Calu3 (cell line): ENCODE measurements around the gene DHX29. TPM values are rescaled to one million over a fixed set of nuclear protein-coding genes. Genes with fewer than 3 reads are reported as not detected.

Experiments used
- BruUV-seq: library from RNA; stranded (reverse); fragments of 400-500 nt; replicated peaks from 2 replicates; lab custom pipeline; 2021; lab: Mats Ljungman, UMichigan
- CTCF ChIA-PET: fragments of 300-600 bp; sonication (Branson Sonifier 250); formaldehyde crosslinking; loops from one replicate; lab custom pipeline; 2022; ENCODE audit warnings: antibody characterized with exemption; lab: Charles Lee
- DNase-seq: peaks from one replicate; pipeline ENCODE4 v3.0.0; 2022
- H3K27ac Mint-ChIP-seq: one replicate; pipeline ENCODE4 v1.8.0; 2022; ENCODE audit warnings: mixed read lengths; ENCODE audit not compliant: unreplicated experiment
- H3K27me3 Mint-ChIP-seq: one replicate; pipeline ENCODE4 v1.8.0; 2022; ENCODE audit warnings: mixed read lengths; ENCODE audit not compliant: unreplicated experiment
- H3K36me3 Mint-ChIP-seq: one replicate; pipeline ENCODE4 v1.8.0; 2022; ENCODE audit warnings: mild to moderate bottlenecking, moderate library complexity, mixed read lengths; ENCODE audit not compliant: insufficient read depth, unreplicated experiment
- H3K4me1 Mint-ChIP-seq: one replicate; pipeline ENCODE4 v1.8.0; 2022; ENCODE audit warnings: mild to moderate bottlenecking, low read depth, mixed read lengths; ENCODE audit not compliant: unreplicated experiment
- H3K4me3 Mint-ChIP-seq: one replicate; pipeline ENCODE4 v1.8.0; 2022; ENCODE audit warnings: mild to moderate bottlenecking, low read depth, moderate library complexity, mixed read lengths; ENCODE audit not compliant: unreplicated experiment
- H3K9me3 Mint-ChIP-seq: one replicate; pipeline ENCODE4 v1.8.0; 2022; ENCODE audit warnings: low read depth, mixed read lengths; ENCODE audit not compliant: unreplicated experiment
- CTCF ChIP-seq: fragments of 200-600 bp; IDR thresholded peaks from one replicate; pipeline ENCODE4 v1.8.0; 2022; ENCODE audit warnings: antibody characterized with exemption; ENCODE audit not compliant: unreplicated experiment
- intact Hi-C: fragments of 100-400 bp; cut with micrococcal nuclease; formaldehyde crosslinking; loops from one replicate; pipeline ENCODE4 v1.10.0; 2022; ENCODE audit not compliant: unreplicated experiment
- total RNA-seq: library from RNA; stranded (reverse); gene quantifications from 2 replicates; pipeline ENCODE4 v1.2.3, GENCODE V29; 2022

Gene DHX29
- total RNA-seq, 1 experiment from 2014 or later = 17.2 TPM

DNA sequence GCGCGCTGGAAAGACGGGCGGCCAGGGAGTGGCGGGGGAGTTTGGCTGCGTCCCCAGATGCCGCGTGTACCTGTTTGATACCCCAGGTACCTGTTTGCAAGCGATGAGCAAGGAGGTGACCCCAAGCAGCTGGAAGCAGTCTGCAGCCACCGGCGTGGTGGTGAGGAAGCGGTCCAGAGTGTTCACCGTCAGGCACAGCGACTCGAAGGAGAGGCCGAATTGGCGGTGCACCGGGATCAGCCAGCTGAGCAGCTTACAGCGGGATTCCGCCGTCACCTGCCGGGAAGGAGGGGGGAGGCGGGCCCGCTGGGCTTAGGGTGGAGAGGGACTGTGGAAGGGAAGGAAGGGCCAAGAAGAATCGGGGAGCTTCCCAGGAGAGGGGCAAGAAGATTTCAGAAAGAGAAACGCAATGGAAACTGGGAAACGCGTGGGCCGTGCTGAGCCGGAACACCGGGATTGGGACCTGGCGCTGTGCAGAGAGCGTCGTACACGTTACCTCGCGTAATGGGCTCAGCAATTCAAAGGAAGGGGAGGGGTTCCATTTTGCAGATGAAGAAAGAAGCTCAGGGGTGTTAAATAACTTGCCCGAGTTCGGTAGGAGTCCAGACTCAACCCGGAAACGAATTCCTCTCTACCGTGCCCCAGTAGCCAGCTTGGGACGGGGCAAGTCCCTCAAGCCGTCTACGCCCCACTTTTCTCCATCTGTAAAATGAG, 75.1 kb downstream of the DHX29 start:
- Mint-ChIP-seq H3K27ac (peak overlapping the region; percentile 88), H3K9me3 (no peaks in the 10 kb centered on the region), H3K36me3 (peaks cover 56% of the 10 kb centered on the region), H3K4me3 (peak overlapping the region; percentile 93), H3K4me1 (peaks cover 18% of the 10 kb centered on the region), H3K27me3 (no peaks in the 10 kb centered on the region)
- intact Hi-C loops = loop anchor here (5.0 kb wide), 3 partner anchors 45 to 75 kb away; partner anchors contain the start of genes CDC20B, DHX29 and MTREX
- CTCF ChIA-PET = interaction anchor here (0.5 to 1.9 kb wide), 6 partner anchors 9 to 618 kb away, joined by 3 to 6 read pairs (median 4); no protein-coding TSS in a partner anchor
- BruUV-seq = TSS peak; percentile 76
- peak; percentile 68 for DNase-seq
- TF ChIP-seq CTCF = no peak

DNA sequence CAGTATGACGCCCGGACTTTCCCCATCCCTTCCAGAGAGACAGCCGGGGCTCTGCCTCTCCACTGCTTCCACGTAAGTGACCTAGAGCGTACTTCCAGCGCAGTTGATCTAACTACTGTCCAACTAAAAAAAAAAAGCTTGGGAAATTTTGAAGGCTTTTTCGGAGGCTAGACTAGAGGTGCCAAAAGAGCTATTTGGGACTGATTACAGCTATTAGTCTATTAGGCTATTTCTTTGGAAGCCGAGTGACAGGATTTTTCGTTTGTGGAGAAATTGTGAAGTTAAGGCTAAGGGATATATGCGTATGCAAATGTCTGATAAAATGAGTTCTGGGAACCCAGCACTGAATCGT, 75.6 kb downstream of the DHX29 start:
- no peak for TF ChIP-seq CTCF
- Mint-ChIP-seq H3K4me3 (peak overlapping the region; percentile 93), H3K9me3 (no peaks in the 10 kb centered on the region), H3K36me3 (peaks cover 61% of the 10 kb centered on the region), H3K27ac (peak overlapping the region; percentile 88), H3K27me3 (no peaks in the 10 kb centered on the region), H3K4me1 (peaks cover 18% of the 10 kb centered on the region)
- no peak for DNase-seq
- CTCF ChIA-PET = interaction anchor here (0.6 to 1.4 kb wide), 4 partner anchors 9 to 619 kb away, joined by 3 to 4 read pairs (median 3); no protein-coding TSS in a partner anchor
- intact Hi-C loops = loop anchor here (5.0 kb wide), 3 partner anchors 45 to 75 kb away; partner anchors contain the start of genes CDC20B, DHX29 and MTREX
- BruUV-seq = no TSS peak

DNA sequence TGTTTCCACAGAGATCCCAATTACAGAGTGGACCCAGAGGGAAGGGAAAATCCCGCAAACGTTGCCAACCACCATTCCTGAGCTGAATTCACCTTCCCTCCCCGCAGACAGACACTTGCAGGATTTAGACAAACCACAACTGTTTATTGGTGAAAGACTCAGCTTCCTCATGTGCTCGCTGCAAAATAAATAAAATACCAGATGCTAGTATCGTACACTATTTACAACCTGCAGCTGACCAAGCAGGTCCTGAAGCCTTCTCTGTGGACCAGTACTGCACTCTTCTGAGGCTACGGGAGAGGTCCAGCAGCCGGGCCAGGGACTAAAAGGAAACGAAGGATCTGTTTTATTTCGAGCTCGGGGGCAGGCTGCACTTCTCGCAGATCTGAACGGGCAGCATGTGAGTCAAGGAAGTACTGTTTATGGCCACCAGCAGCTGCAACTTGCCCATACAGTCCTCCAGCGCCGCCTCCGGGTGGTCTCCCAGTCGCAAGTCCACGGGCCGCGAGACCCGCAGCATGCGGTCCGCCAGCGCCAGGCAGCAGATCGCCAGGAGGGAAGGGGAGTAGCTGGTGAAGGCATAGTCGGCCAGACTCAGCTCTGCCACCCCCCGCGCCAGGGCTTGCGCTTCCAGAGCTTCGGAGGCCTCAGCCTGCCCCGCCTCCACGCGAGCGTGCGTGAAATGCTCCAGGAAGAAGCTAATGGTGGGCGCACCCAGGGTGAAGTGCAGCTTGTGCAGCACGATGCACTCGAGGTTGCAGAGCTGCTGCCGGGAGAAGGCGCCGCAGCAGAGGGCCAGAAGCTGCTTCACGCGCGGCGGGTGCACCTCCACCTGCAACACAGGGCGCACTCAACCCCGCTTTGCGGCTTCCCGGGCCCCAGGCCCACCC, 76.2 kb downstream of the DHX29 start:
- no peak for TF ChIP-seq CTCF
- intact Hi-C loops = loop anchor here (5.0 kb wide), 3 partner anchors 44 to 76 kb away; partner anchors contain the start of genes CDC20B, DHX29 and MTREX
- Mint-ChIP-seq H3K4me1 (peaks cover 19% of the 10 kb centered on the region), H3K36me3 (peaks cover 68% of the 10 kb centered on the region), H3K4me3 (peak overlapping the region; percentile 93), H3K9me3 (no peaks in the 10 kb centered on the region), H3K27ac (peak overlapping the region; percentile 88), H3K27me3 (no peaks in the 10 kb centered on the region)
- CTCF ChIA-PET = interaction anchor here (0.7 to 1.4 kb wide), 3 partner anchors 8 to 59 kb away, joined by 3 to 4 read pairs (median 3); no protein-coding TSS in a partner anchor
- DNase-seq = peak; percentile 40
- no TSS peak for BruUV-seq

- Mint-ChIP-seq H3K4me3 (no peak overlapping the region), H3K4me1 (peaks cover 26% of the 10 kb centered on the region), H3K27me3 (no peaks in the 10 kb centered on the region), H3K9me3 (no peaks in the 10 kb centered on the region), H3K36me3 (peaks cover 69% of the 10 kb centered on the region), H3K27ac (no peak overlapping the region)
- BruUV-seq = no TSS peak
- TF ChIP-seq CTCF = no peak
- CTCF ChIA-PET = no interaction called here
- intact Hi-C loops = loop anchor here (5.0 kb wide), 3 partner anchors 43 to 77 kb away; partner anchors contain the start of genes CDC20B, DHX29 and MTREX
- DNase-seq = no peak
Measured at GRCh38 chr5:55230086-55230629, 77.3 kb downstream of the DHX29 start.
